ENCODE measurements around the gene STUM.

- TF ChIP-seq, protein P1, sequence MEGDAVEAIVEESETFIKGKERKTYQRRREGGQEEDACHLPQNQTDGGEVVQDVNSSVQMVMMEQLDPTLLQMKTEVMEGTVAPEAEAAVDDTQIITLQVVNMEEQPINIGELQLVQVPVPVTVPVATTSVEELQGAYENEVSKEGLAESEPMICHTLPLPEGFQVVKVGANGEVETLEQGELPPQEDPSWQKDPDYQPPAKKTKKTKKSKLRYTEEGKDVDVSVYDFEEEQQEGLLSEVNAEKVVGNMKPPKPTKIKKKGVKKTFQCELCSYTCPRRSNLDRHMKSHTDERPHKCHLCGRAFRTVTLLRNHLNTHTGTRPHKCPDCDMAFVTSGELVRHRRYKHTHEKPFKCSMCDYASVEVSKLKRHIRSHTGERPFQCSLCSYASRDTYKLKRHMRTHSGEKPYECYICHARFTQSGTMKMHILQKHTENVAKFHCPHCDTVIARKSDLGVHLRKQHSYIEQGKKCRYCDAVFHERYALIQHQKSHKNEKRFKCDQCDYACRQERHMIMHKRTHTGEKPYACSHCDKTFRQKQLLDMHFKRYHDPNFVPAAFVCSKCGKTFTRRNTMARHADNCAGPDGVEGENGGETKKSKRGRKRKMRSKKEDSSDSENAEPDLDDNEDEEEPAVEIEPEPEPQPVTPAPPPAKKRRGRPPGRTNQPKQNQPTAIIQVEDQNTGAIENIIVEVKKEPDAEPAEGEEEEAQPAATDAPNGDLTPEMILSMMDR (conservative IDR thresholded peaks at IDR 0.05), result no peak
- TF ChIP-seq ZFX (IDR thresholded peaks at IDR 0.05), result no peak
Measured at GRCh38 chr1:226627050-226627755, 78.6 kb downstream of the STUM start.
